ENCODE data around the gene NLRP11.

Gene NLRP11

DNA sequence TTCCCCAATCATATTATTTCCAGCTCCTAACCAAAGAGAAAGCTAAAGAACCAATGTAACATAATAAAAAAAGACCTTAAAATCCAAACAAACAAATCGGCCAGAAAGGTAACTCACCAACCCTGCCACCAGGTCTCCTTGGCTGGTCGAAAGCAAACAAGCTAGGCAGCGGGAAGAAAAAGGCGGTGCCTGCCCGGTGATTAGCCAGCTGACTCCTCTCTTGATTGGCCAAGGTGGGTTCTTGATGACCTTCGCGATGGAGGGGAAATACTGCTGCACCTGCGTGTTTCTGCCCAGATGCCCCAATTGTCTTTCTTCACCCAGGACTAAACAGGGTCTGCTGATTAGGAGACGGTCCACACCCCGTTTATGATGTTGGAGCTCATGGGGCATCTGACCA, at the start of gene NLRP11:
NLRP11 (minus strand) TSS at position 154 of the 400 bp plus-strand sequence. CDS start 13,825 bp downstream, outside the sequence.
- TF ChIP-seq, protein P1, sequence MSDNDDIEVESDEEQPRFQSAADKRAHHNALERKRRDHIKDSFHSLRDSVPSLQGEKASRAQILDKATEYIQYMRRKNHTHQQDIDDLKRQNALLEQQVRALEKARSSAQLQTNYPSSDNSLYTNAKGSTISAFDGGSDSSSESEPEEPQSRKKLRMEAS (IDR thresholded peaks at IDR 0.05) = no peak
- TF ChIP-seq, protein P2, sequence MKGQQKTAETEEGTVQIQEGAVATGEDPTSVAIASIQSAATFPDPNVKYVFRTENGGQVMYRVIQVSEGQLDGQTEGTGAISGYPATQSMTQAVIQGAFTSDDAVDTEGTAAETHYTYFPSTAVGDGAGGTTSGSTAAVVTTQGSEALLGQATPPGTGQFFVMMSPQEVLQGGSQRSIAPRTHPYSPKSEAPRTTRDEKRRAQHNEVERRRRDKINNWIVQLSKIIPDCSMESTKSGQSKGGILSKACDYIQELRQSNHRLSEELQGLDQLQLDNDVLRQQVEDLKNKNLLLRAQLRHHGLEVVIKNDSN (IDR thresholded peaks at IDR 0.05) = no peak
- no peak for TF ChIP-seq NFIC (IDR thresholded peaks at IDR 0.05)
- no peak for TF ChIP-seq RAD21 (IDR thresholded peaks at IDR 0.05; ENCODE audit: low read depth)
- TF ChIP-seq CEBPB (IDR thresholded peaks at IDR 0.05) = no peak
- no peak for TF ChIP-seq CREB1 (IDR thresholded peaks at IDR 0.05; ENCODE audit: low read depth)
- TF ChIP-seq TEAD4 (IDR thresholded peaks at IDR 0.05) = no peak
- no peak for TF ChIP-seq YY1 (IDR thresholded peaks at IDR 0.05; ENCODE audit: low read depth)
- TF ChIP-seq FOXM1 (IDR thresholded peaks at IDR 0.05; ENCODE audit: borderline replicate concordance, low read depth) = no peak
- TF ChIP-seq EP300 (IDR thresholded peaks at IDR 0.05; ENCODE audit: borderline replicate concordance) = no peak
- TF ChIP-seq, protein P3, sequence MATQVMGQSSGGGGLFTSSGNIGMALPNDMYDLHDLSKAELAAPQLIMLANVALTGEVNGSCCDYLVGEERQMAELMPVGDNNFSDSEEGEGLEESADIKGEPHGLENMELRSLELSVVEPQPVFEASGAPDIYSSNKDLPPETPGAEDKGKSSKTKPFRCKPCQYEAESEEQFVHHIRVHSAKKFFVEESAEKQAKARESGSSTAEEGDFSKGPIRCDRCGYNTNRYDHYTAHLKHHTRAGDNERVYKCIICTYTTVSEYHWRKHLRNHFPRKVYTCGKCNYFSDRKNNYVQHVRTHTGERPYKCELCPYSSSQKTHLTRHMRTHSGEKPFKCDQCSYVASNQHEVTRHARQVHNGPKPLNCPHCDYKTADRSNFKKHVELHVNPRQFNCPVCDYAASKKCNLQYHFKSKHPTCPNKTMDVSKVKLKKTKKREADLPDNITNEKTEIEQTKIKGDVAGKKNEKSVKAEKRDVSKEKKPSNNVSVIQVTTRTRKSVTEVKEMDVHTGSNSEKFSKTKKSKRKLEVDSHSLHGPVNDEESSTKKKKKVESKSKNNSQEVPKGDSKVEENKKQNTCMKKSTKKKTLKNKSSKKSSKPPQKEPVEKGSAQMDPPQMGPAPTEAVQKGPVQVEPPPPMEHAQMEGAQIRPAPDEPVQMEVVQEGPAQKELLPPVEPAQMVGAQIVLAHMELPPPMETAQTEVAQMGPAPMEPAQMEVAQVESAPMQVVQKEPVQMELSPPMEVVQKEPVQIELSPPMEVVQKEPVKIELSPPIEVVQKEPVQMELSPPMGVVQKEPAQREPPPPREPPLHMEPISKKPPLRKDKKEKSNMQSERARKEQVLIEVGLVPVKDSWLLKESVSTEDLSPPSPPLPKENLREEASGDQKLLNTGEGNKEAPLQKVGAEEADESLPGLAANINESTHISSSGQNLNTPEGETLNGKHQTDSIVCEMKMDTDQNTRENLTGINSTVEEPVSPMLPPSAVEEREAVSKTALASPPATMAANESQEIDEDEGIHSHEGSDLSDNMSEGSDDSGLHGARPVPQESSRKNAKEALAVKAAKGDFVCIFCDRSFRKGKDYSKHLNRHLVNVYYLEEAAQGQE (IDR thresholded peaks at IDR 0.05; ENCODE audit: low read depth) = no peak
- no peak for TF ChIP-seq TCF12 (IDR thresholded peaks at IDR 0.05; ENCODE audit: low read depth)
- no peak for TF ChIP-seq EGR1 (IDR thresholded peaks at IDR 0.05)
- TF ChIP-seq ZBTB7A (IDR thresholded peaks at IDR 0.05; ENCODE audit: low read depth) = no peak
- no peak for TF ChIP-seq TAF1 (IDR thresholded peaks at IDR 0.05; ENCODE audit: low read depth)

DNA sequence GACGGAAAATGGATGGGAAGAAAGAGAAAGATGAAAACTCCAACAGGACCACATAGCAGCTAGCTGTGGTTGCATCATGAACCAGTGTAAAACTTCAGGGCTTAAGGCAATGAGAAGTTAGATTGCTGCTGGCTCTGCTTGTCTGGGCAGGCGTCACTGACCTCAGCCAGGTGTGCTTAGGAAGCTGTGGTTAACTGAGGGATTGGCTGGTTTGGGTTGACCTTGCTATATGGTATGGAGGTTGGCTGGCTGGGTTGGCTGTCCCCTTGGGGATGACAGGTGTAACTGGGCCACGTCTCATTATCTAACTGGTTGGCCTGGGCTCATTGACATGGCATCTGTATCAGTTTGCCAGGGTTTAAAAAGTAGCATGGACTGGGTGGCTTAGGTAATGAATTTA, 45.4 kb upstream of the NLRP11 start:
- TF ChIP-seq, protein P3 (IDR thresholded peaks at IDR 0.05; ENCODE audit: low read depth) = no peak
- TF ChIP-seq YY1 (IDR thresholded peaks at IDR 0.05; ENCODE audit: low read depth) (no peak), ZBTB7A (IDR thresholded peaks at IDR 0.05; ENCODE audit: low read depth) (no peak), TCF12 (IDR thresholded peaks at IDR 0.05; ENCODE audit: low read depth) (no peak), EP300 (IDR thresholded peaks at IDR 0.05; ENCODE audit: borderline replicate concordance) (no peak), NFIC (IDR thresholded peaks at IDR 0.05) (no peak), RAD21 (IDR thresholded peaks at IDR 0.05; ENCODE audit: low read depth) (no peak), CEBPB (IDR thresholded peaks at IDR 0.05) (no peak), FOXM1 (IDR thresholded peaks at IDR 0.05; ENCODE audit: borderline replicate concordance, low read depth) (no peak), CREB1 (IDR thresholded peaks at IDR 0.05; ENCODE audit: low read depth) (no peak)
- TF ChIP-seq, protein P2 (IDR thresholded peaks at IDR 0.05) = no peak

DNA sequence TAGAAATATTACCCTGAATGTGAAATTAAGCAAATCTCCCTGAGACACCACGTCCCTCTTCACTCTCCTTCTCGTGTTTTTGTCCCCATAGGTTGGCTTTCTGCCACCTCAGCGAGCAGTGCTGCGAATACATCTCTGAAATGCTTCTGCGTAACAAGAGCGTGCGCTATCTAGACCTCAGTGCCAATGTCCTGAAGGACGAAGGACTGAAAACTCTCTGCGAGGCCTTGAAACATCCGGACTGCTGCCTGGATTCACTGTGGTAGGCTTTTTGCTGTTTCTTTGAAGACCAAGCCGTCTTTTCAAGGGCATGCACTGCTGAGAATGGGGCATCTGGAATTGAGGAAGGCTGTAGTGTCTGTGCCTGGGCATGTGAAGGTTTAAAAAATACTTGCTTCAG, 38.9 kb upstream of the NLRP11 start:
- TF ChIP-seq, protein P1 (IDR thresholded peaks at IDR 0.05) = no peak
- TF ChIP-seq NFIC (IDR thresholded peaks at IDR 0.05) (no peak), CREB1 (IDR thresholded peaks at IDR 0.05; ENCODE audit: low read depth) (no peak), EGR1 (IDR thresholded peaks at IDR 0.05) (no peak)

DNA sequence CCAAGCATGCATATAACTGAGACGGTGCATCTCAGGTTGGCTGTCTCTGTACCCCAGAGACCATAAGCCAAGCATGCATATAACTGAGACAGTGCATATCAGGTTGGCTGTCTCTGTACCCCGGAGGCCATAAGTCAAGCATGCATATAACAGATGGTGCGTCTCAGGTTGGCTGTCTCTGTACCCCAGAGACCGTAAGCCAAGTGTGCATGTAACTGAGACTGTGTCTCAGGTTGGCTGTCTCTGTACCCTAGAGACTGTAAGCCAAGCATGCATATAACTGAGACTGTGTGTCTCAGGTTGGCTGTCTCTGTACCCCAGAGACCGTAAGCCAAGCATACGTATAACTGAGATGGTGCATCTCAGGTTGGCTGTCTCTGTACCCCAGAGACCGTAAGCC, 35.3 kb upstream of the NLRP11 start:
- TF ChIP-seq EP300 (IDR thresholded peaks at IDR 0.05; ENCODE audit: borderline replicate concordance) = no peak
- TF ChIP-seq ZBTB7A (IDR thresholded peaks at IDR 0.05; ENCODE audit: low read depth) = no peak
- TF ChIP-seq TAF1 (IDR thresholded peaks at IDR 0.05; ENCODE audit: low read depth) = no peak
- TF ChIP-seq RAD21 (IDR thresholded peaks at IDR 0.05; ENCODE audit: low read depth) = no peak
- no peak for TF ChIP-seq EGR1 (IDR thresholded peaks at IDR 0.05)
- TF ChIP-seq CEBPB (IDR thresholded peaks at IDR 0.05) = no peak
- TF ChIP-seq TCF12 (IDR thresholded peaks at IDR 0.05; ENCODE audit: low read depth) = no peak
- TF ChIP-seq, protein P1 (IDR thresholded peaks at IDR 0.05) = no peak
- TF ChIP-seq TEAD4 (IDR thresholded peaks at IDR 0.05) = no peak
- TF ChIP-seq NFIC (IDR thresholded peaks at IDR 0.05) = no peak
- no peak for TF ChIP-seq CREB1 (IDR thresholded peaks at IDR 0.05; ENCODE audit: low read depth)

DNA sequence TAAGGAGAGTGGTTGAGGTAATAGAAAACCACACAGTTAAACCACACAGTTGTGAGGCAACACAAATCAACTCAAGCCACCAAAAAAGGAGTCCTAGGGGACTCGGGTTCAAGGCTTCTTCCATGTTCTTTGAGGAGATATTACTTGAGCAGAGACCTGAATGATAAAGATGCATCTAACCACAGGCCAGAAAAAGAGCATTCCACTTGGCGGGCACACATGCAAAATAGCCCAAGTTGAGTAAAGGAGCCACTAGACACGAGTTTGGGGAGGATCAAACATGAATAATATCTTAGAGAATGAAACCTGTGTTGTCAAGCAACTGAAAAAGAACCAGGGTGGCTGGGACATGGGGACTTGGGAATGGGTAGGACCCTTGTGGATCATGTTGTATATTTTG, 34.7 kb upstream of the NLRP11 start:
- no peak for TF ChIP-seq YY1 (IDR thresholded peaks at IDR 0.05; ENCODE audit: low read depth)
- TF ChIP-seq EP300 (IDR thresholded peaks at IDR 0.05; ENCODE audit: borderline replicate concordance) = no peak
- TF ChIP-seq, protein P2 (IDR thresholded peaks at IDR 0.05) = no peak
- TF ChIP-seq FOXM1 (IDR thresholded peaks at IDR 0.05; ENCODE audit: borderline replicate concordance, low read depth) = no peak

DNA sequence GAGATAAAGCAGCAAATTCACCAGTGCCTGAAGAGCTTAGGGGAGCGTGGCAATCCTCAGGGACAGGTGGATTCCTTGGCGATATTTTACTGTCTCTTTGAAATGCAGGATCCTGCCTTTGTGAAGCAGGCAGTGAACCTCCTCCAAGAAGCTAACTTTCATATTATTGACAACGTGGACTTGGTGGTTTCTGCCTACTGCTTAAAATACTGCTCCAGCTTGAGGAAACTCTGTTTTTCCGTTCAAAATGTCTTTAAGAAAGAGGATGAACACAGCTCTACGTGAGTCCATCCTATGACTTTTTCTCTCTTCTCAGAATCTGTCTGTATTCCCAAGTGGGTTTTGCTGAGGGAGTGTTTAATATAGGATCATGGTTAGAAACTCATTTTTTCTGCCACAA, 27.2 kb upstream of the NLRP11 start:
- TF ChIP-seq, protein P2 (IDR thresholded peaks at IDR 0.05) = no peak
- TF ChIP-seq, protein P3 (IDR thresholded peaks at IDR 0.05; ENCODE audit: low read depth) = no peak
- TF ChIP-seq EGR1 (IDR thresholded peaks at IDR 0.05) (no peak), TCF12 (IDR thresholded peaks at IDR 0.05; ENCODE audit: low read depth) (no peak), TAF1 (IDR thresholded peaks at IDR 0.05; ENCODE audit: low read depth) (no peak), CEBPB (IDR thresholded peaks at IDR 0.05) (no peak), YY1 (IDR thresholded peaks at IDR 0.05; ENCODE audit: low read depth) (no peak)

Data from Ishikawa (cell line).